GM21717 (cell line): ENCODE measurements around the gene ECT2L.

Source experiments
- ATAC-seq: cut with Tn5 transposase; IDR thresholded peaks from one replicate; pipeline ENCODE4 v1.9.1; 2021; ENCODE audit warnings: mild to moderate bottlenecking, moderate library complexity; ENCODE audit not compliant: unreplicated experiment

Gene ECT2L

DNA sequence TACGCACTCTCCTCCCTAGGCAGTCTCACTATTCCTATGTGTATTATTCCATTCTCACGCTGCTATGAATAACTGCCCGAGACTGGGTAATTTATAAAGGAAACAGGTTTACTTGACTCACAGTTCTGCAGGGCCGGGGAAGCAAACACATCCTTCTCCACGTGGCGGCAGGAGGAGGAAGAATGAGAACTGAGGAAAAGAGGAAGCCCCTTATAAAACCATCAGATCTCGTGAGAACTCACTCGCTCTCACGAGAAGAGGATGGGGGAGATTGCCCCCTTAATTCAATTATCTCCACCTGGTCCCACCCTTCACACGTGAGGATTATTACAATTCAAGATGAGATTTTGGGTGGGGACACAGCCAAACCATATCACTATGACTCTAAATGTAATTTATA is 61.9 kb downstream of the ECT2L start:
- no peak for ATAC-seq

DNA sequence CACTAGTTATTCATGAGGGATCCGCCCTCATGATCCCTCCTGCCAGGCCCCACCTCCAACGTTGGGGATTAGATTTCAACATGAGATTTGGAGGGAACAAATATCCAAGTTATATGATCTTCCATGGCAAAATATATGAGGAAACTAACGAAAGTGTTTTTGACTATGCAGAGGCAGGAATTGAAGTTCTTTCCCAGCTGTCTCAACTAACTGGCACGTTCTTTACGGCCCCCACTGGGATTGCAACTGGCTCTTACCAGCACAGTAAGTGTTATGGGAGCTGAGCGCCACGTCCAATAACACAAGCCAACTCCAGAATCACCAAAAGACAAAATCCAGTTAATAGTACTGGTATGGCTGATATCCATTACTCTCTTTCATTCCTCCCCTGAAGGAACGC is 66.6 kb downstream of the ECT2L start:
- ATAC-seq, result no peak

DNA sequence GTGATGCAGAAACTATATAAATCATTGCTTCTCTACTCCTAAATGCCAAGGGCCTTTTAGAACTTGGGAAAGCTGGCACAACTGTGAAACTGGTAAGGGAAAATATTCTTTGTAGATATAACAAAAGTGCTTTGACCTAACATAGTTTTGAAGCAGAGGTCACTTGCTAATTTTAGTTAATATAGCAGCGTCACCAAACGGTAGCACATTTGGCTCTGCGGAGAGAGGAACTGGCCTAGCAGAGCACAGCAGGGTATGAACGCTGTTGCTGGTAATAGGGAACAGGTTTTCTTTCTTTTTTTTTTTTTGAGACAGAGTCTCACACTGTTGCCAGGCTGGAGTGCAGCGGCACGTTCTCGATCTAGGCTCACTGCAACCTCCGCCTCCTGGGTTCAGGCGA is 67.4 kb downstream of the ECT2L start:
- no peak for ATAC-seq

DNA sequence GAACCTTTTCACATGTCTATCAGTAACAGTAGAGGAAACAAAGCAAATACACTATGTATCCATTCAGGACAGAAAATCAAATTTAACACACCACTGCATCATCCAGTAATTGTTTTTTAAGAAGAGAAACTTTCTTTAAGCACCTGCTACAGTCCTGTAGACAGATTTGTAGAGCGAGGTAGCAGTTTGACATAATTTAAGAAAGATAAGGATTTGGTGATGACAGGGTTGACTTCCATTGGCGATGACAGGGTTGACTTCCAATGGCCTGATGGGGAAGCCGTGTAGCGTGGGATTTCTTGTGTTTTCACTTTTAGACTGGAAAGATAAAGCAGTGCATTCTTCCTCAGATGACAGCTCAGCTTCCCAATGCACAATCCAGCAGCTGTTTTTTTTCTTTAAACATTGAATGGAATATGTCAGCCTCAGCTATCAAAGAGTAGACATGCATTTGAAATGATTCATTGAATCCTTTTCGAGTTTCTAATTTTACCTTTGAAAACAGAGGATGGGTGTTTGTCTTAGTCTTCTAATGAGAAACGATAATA is 68.5 kb downstream of the ECT2L start:
- ATAC-seq, result no peak

DNA sequence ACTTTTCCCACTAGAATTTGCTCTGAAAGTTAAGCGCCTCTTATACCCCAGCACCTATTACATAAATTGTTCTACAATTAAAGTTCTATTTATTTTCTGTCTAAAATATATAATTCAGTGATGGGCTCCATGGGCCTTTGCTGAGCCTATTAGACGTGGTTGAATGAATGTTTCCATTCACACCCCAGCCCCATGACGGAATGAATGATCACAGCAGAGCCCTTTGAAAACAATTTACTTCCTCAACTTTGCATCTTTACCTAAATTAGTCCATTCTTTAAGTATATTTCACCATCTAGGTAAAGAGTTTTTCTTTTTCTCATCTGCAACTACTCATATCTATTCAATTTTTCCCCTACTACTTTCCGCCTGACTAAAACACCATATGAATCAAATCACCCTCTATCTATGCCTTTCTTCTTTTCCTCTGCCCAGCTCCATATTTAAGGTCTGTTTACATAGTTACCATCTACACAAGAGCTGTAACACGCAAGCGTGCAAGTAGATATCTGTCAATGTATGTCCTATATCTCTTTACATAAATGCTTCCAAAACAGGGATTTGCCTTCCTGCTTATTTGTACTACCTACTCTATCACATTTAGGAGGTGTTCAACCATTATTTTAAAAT is 69.7 kb downstream of the ECT2L start:
- no peak for ATAC-seq

DNA sequence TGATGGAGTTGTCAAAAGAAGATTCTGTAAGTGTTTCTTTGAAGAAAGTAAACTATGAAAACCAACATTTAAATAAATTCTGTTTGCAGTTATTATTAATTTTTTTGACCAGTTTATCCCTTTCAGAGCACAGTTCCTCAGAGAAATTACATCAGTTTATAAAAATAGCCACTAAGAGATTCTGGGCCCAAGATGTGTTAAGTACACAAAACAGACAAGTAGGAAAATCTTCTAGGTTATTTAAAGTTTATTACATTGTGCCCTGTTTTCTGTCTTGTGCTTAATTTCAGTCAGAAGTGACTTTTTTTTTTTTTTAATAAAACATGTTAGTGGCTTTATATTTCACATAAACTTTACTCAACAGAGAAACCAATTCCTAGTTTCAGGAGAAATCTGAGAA is 72.3 kb downstream of the ECT2L start:
- no peak for ATAC-seq

DNA sequence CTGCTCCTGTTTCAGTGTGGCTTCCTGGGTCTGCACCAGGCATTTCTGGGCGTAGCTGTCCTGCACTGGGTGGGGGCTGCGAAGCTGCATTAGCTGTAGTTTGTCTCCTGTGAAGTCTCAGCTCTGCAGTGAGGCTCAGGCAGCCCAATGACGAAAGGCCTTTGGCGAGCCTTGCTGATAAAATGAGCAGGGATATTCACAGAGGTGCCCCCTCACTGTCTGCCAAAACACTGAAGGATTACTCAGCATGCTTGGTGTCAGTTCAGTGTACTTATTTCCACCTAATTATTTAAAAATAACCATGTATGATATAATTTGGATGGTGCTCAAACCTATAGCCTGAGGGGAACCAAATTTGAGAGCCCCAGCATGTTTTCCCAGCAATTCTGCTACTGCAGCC is 73.5 kb downstream of the ECT2L start:
- ATAC-seq, result no peak

DNA sequence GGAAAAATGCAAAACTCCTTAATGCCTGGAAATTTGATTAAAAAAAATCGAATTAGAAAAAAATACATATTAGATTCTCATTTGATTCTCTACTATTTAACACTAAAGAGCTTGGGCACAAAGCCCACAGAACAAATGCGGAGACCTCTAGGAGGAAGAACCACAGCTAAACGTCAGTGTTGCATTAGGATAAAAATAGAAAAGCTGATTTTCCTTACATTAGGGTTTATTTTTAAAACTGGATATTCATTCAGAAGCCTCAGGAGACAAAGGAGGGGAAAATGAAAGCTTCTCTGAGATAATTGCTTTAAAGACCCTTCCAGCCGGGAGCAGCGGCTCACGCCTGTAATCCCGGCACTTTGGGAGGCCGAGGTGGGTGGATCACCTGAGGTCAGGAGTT is 77.3 kb downstream of the ECT2L start:
- no peak for ATAC-seq

DNA sequence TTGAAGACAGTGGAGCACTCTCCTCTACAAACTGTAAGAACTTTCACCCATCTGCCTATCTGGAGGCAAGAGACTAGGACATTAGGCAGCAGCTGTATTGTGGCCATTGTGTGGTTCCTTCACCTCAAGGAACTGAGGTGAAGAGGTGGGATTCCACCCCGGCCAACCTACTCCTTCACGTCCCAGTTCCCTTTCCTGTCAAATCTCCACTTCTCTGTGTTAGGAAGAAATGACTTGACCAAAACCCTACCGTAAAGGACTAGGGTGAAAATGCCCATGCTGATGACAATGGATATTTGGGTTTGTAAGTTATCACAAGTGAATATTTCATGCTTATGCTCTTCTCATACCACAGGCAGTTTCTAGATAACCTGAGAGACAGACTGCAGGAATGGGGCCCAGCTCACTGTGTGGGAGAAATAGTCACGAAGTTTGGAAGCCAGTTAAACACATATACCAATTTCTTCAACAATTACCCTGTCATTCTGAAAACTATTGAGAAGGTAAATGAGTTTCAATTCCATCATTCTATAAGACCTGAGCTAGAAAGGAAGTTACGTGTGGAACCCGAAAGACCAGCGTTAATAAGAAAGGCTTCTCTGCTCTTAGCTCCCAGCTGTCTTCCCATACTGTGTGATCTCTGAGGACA is 86.6 kb downstream of the ECT2L start:
- peak; percentile 75 for ATAC-seq

DNA sequence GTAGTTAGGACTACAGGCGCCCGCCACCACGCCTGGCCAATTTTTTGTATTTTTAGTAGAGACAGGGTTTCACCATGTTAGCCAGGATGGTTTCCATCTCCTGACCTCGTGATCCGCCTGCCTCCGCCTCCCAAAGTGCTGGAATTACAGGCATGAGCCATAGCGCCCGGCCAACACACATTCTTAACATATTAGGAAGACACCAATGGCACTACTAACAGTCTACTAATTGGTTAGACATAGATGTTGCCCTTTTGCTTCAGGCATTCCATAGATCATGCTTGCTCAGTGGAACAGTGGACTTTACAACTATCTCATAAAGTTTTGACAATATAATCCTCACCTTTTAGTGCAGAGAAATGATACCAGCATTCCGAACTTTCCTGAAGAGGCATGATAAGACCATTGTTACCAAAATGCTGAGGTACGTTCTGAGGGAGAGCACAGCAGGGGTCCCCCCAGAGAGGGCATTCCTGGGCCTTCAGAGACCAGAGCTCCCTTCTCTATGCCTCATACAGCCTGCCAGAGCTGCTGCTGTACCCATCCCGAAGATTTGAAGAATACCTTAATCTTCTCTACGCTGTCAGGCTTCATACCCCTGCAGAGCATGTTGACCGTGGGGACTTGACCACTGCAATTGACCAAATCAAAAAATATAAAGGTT is 89.4 kb downstream of the ECT2L start:
- no peak for ATAC-seq

DNA sequence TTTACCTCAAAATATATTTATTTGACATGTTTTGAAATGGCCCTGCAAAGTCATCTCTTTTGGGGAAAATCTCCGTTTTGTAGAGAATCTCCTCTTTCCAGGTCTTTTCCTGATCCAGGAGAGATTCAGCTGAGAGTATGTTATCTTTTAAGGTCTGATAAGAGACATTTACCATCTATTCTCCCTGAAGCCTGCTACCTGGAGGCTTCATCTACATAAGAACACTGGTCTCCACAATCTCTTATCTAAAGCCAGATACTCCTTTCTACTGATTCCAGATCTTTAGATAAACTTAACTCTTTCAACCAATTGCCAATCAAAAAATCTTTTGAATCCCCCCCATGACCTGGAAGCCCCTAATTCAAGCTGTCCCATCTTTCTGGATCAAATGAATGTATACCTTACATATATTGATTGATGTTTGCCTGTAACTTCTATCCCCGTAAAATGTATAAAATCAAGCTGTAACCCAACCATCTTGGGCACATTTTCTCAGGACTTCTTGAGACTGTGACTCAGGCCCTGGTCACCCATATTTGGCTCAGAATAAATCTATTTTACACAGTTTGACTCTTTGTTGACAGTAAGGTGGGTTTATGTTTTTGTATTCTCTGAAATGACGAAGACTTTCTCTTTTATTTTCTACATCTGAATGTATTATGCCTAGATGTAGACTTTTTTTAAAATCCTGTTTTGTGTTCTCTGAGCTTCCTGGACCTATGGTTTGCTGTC is 95.5 kb downstream of the ECT2L start:
- ATAC-seq, result no peak

DNA sequence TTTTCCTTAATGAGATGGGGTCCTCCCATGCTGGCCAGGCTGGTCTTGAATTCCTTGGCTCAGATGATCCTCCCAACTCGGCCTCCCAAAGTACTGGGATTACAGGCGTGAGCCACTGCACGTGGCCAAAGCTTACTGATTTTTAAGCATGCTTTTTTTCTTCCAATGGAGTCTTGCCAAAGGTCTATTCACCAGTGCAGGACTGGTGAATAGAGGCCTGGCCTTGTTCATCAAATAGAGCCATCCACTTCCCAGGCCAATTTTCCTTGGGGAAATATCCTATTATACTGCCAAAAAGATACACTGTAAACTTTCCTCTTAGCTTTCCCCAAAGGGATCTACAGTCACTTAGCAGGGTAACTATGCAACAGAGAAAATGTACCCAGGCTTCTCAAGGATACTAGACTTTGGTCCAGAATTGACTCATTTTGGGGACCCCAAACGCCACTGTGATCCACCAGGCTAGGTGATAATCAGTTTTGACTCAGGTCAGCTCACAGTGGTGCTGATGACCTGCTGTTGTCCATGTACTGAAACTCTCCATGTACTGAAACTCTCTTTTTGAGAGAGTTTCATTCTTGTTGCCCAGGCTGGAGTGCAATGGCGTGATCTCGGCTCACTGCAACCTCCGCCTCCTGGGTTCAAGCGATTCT is 100.3 kb downstream of the ECT2L start:
- ATAC-seq, result no peak

DNA sequence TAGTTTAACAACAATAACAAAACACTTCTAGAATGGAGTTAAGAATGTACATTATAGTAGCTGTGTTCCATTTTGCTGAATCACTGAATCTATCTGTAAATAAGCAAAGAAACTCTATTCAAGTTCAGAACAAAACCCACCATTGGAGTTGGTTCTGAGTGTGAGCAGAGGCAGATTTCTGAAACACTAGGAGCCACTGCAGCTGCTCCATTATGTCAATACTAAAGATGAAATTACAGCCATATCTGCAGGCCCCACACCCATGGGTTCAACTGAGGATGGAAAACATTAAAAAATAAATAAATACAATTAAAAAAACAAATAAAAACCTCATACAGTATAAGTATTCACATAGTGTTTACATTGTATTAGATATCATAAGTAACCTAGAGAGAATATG is 101.1 kb downstream of the ECT2L start:
- no peak for ATAC-seq

DNA sequence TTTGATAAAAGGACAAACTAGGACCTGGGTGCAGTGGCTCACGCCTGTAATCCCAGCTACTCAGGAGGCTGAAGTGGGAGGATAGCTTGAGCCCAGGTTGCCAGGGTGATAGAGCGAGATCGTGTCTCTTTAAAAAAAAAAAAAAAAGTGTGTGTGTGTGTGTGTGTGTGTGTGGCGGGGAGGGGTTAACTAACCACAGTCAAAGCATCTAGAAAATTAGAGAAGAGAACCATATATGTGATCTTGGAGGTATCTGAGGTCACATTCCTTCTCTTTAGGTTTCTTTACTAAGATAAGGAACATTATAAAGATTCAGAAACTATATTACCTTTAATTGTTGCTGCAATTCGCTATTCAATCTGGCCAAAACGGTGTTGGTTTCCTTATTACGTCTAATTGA is 111.3 kb downstream of the ECT2L start:
- no peak for ATAC-seq

DNA sequence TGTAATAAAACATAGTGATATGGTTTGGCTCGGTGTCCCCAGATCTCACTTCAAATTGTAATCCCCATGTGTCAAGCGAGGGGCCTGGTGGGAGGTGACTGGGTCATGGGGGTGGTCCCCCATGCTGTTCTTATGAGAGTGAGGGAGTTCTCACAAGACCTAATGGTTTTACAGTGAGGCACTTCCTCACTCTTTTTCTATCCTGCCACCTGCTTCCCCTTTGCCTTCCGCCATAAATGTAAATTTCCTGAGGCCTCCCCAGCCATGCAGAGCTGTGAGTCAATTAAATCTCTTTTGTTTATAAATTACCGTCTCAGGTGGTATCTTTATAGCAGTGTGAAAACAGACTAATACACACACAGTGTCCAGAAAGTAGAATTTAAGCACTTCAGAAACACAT is 113.6 kb downstream of the ECT2L start:
- no peak for ATAC-seq

DNA sequence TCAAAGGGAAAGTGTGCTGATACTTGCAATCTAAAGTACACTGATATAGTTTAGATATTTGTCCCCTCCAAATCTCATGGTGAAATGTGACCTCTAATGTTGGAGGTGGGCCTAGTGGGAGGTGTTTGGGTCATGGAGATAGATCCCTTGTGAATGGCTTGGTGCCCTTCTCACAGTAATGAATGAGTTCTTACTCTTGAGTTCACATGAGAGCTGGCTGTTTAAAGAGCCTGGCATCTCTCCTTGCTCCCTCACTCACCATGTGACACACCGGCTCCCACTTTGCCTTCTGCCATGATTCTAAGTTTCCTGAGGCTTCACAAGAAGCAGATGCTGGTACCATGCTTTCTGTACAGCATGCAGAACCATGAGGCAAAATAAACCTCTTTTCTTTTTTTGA is 114.1 kb downstream of the ECT2L start:
- no peak for ATAC-seq

DNA sequence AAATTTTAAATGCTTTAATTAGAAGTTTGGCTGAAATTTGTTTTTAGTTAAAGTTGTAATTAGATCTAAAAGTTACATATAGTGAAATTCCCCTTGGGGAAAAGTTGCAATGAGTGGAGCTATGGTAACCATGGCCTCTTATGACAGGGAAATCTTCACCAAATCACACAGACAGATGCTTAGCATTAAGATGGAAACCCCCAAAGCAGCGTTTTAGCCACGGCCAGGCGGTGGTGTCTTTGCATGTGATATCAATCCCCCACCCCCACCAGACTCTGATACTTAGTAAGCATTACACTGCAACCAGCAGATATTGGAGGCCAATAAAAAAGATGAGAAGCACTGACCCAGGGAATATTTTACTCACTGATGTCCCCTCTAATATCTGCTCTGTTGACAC is 116.4 kb downstream of the ECT2L start:
- no peak for ATAC-seq

DNA sequence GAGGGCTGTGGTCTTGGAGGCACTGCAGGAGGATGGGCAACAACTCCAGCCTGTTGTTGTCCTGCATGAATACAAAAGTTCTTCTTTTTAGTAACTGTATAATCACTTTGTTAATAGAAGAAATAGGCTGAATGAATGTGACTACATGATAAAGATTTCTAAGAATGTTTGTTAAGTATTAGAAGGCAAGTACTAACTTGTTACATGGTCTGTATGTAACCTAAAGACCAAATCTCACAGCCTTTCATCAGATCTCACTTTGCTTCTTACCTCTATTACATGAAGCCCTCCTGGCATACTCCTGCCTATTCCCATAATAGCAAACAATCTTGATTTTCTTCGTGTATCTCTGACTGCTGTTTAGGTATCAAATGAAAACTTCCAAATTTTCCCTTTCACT is 118.8 kb downstream of the ECT2L start:
- ATAC-seq, result no peak

DNA sequence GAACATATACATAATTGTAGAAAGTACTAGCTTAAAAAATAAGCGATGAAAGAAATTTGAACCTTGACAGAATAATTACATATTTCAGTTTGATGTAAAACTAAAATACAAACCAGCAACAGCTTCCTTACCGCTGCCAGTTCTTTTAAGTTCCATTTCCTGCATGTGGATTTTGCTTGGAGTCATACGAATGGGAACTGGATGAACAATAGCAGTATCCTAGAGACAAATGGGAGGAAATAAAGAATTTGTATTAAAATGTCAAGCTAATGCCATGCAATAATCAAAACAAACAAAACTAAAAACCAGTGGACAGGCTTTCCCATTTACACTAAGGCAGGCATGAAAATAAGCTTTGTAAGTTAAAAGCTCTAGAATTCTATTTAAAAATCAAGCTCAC is 125.0 kb downstream of the ECT2L start:
- ATAC-seq, result no peak

DNA sequence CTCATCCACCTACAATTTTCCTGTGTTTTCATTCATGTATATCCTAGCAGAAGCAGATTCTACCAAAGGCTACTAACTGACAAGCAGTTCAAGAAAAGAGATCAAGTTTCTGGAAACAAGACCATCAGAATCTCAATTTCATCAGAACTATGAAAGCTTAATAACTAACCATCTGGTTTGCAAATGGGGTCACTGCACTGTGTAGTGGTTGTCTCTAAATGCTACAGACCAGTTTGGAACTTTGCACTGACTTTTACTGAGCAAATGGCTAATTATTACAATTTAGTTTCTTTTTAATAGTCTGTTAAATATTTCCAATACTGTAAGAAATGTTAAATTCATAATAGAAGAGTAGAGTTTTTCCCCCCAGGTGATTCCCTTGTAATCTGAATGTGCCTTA is 127.7 kb downstream of the ECT2L start:
- ATAC-seq, result no peak

DNA sequence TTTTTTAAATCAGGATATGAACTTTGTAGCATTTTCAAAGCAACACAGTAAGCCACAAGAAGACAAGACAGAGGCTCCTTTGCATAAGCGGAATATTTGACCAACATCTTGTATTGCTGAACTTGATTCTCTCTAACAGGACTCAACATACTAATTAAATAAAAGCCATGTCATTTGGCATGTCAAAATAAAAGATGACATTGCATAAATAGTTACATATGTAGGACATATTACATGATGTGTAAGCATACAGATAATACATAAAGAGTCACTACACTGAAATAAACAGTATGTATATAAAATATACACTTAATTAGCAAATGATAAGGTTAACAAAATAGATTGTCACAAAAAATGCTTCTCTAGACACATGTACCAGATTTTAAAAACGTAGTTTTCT is 129.9 kb downstream of the ECT2L start:
- no peak for ATAC-seq
